ENCODE data around the gene MRPS14.
"Not testable (repeated sequence)": the region's sequence is repeated elsewhere in the genome, so short reads cannot be mapped to it uniquely, and the experiment has no call there.

The MRPS14 gene

GRCh38 chr1:175023043-175023921 lies at the start of gene MRPS14:
Gene MRPS14, minus strand, starts transcription at chr1:175023425. Its CDS starts 17 bp downstream, at chr1:175023408.
- peak; percentile 99 for DNase-seq

GRCh38 chr1:175072099-175072951 lies 49.1 kb upstream of the MRPS14 start:
- DNase-seq, result no peak

GRCh38 chr1:175071276-175071943 lies 48.2 kb upstream of the MRPS14 start:
- DNase-seq, result no peak

- no peak for DNase-seq
Observed at GRCh38 chr1:175070818-175071217, 47.6 kb upstream of the MRPS14 start.

DNA sequence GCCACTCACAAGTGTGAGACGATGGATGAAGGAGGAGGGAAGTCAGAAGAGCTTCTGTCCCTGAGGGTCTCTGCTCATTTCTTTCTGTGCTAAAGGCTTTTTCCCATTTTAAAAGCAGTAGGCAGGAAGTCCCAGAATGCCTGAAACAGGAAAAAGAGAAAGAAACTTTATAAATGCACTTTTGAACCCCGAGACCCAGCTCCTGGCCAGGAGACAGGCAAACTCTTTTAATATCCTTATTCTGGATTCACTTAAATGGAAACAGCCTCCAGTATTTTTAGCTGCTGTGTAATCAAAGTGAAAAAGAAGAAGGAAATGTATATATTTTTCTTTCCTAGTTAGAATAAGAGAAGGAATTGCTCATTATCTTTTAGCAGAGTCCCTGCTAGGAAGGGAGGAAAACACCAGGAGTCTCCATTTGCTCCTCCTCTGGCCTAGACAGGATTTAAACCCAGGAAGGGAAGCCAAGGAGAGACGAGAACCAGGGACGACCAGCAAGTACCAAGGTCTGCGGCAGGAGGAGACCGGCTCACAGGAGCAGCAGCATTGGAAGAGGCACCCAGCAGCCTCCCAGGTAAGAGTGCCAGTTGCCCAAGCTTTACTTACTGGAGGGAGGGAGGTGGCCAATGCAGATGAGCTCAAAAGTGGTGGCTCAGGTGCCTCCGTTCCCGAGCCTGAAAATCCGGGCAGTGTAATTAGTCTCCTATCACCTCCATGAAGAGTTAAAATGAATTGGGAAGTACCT lies 44.3 kb upstream of the MRPS14 start, which contains the start of gene TNN:
TNN (plus strand) TSS at position 472 of the 745 bp plus-strand sequence. CDS start 9,586 bp downstream, outside the sequence.
- no peak for DNase-seq

GRCh38 chr1:175062858-175063257 lies 39.6 kb upstream of the MRPS14 start:
- no peak for DNase-seq

DNA sequence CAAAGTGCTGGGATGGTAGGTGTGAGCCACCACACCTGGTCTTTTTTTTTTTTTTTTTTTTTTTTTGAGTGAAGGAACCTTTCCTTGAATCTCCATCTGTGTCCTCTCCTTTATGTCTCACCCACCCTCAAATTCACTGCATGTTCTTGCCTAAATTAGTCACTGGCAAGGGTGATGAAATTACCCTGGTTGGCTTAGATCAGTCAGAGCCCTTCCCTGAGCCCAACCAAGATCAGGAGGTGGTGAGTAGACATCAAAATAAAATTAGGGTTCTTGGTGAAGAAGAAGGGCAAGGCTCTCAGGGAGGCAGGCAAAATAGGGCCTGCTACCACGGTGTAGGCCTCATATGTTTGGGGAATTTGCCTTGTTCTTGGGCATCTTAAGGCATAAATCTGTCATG lies 39.1 kb upstream of the MRPS14 start:
- no peak for DNase-seq

GRCh38 chr1:175054736-175055135 lies 31.5 kb upstream of the MRPS14 start:
- no peak for DNase-seq

DNA sequence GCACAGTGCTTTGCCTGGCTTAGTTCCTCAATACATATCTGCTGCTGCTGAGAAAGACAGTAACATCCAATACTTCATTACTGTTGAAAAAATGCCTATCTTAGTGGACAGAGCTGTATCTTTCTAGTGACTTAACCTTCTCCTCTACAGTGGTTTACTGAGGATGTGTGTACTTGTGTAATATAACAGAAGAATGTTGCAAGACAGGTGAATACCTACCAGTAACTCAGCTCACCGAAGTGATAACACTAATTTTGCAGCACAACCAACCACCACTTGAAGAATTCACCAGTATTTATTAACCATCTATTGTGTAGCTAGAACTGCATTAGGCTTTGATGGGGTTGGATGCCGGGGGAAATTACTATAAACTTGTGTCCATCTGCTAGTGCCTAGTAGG lies 27.8 kb upstream of the MRPS14 start:
- no peak for DNase-seq

DNA sequence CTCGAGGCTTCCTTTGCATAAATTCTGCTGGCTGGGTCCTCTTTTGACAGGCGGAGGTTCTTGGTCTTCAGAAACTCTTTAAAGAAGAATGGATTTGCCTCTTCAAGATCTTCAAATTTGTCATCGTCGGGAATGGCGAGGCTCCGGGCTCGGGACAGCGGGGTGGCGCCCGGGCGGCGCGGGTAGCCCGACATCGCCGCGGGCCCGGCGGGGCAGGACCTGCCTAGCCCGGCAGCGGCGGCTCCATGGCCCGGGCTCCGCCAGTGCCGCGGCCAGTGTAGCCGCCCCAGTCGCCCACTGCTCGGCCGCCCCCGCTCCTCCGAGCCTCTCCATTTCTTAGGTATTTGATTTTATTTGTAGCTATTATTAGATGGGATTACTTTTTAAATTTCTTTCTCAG lies 22.3 kb upstream of the MRPS14 start:
- no peak for DNase-seq

GRCh38 chr1:175045097-175045496 lies 21.9 kb upstream of the MRPS14 start:
- no peak for DNase-seq

DNA sequence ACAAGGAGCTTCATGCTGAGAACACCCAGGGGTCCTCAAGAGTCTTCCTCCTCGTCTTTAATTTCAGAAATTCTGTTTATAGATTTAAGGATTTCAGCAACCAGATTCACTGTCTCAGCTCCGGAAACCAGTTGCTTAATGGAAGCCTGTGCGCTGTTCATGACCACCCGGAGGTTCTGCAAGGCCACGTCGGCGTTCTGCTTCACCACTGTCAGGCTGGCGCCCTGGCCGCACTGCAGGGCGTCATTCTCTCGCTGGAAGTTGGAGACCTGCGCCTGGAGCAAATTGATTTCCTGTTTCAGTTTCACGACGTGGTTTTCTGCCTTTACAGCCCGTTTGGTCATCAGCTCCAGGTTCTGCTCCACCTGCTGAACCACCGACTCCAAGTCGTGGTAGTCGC lies 21.4 kb upstream of the MRPS14 start:
- DNase-seq, result not testable (repeated sequence)

DNA sequence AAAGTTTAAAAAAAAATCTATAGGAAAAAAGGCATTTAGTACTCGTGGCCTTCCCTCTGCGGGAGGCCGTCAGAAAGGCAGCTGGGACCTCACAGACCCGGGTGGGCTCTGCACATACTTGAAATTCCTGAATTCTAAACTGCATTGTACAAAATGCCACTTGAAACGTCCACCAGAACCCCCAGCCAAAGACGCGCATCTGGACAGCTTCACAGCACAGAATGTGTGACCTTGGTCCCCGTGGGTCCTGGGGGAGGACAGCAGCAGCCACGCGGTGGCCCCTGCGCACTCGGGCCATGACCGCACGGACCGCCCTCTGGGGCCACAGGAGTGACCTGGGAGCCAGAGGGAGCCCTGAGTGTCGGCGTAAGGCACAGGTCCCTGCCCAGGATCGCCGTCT lies 20.6 kb upstream of the MRPS14 start:
- no peak for DNase-seq

DNA sequence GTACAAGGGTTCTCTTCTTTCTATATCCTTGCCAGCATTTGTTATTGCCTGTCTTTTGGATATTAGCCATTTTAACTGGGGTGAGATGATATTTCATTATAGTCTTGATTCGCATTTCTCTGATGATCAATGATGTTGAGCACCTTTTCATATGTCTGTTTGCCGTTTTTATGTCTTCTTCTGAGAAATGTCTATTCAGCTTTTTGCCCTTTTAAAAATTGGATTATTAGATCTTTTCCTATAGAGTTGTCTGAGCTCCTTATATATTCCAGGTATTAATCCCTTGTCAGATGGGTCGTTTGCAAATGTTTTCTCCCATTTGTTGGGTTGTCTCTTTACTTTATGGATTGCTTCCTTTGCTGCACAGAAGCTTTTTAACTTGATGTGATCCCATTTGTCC lies 19.4 kb upstream of the MRPS14 start:
- DNase-seq, result no peak

DNA sequence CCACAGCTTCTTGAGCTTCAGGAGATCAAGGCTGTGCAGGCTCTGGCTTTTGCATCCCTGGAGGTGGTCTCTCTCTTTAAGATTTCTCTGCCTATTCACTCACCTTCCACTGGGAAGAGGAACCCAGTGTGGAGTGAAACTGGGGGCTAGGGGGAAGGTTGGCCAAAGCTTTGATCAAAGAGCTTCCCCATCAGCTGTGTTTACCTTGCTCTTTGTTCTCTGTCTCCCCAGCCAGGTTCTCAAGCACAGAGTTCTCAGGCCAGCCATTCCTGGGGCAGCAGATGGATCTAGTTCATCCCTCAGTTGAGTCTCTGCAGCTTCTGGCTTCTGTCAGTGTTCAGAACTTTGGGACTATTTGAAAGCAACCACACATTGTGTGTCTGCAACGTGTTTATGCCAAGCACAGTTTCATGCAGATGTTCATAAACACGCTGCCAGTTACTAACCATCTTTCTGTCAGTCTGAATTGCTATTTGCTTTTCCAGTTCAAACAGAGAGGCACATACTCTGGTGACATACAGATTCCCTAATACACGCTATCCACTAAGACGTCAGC lies 17.2 kb upstream of the MRPS14 start:
- DNase-seq, result no peak

GRCh38 chr1:175037416-175037815 lies 14.2 kb upstream of the MRPS14 start:
- no peak for DNase-seq

DNA sequence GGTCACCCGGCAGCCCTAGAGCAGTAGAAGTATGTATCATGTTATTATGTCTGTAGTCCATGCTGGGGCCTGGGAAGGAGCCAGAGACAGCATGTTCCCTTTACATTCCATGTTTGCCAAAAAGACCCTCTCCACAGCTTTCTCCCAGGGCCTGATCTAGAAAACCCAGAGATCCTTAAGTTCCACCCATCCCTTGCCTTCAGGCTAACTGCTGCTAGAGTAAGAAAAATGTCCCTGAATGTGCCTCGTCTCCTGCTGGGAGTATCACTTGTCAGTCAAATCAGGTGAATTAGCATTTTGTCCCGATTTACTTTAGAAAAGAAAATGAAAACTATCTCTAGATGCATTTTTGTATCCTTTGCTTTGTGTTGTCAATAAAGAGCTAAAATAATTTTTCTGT lies 13.3 kb upstream of the MRPS14 start:
- DNase-seq, result no peak

DNA sequence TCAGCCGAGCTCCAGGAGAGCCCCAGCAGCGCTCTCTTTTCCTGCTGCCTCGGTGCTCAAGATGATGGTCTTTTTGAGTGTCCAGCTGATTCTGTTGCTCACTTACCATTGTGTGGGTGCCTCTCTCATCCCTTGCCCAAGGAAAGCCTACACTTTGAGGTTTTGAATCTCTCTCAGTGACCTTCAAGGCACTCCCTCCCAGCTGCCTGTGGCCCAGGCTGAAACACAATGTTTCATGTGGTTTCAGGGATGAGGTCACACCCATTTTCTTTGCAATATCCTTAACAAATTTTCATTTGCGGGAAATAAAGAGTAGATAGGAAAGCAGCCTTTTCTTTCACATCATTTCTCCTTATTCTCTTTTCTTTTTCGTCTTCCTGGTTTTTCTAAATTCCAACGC lies 12.6 kb upstream of the MRPS14 start:
- DNase-seq, result no peak

DNA sequence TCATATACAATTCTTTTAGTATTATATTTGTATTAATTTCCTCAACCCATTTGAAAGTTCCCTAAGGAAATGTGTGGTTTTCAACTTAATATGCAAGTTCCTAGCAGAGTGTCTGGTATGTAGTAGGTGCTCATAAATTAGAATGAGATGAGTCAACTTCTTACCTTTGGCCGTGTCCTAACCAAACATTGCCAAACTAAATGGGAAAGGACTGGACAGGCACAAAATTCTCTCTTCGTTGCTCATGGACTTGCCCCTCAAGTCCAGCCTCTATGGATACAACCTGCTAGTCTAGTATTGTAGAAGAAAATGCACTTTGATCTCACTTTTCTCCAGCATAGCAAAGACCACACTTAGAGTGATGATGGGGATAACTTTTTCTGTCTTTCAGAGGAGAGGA lies 11.6 kb upstream of the MRPS14 start:
- DNase-seq, result no peak

- no peak for DNase-seq
Observed at GRCh38 chr1:175033953-175034352, 10.7 kb upstream of the MRPS14 start.

DNA sequence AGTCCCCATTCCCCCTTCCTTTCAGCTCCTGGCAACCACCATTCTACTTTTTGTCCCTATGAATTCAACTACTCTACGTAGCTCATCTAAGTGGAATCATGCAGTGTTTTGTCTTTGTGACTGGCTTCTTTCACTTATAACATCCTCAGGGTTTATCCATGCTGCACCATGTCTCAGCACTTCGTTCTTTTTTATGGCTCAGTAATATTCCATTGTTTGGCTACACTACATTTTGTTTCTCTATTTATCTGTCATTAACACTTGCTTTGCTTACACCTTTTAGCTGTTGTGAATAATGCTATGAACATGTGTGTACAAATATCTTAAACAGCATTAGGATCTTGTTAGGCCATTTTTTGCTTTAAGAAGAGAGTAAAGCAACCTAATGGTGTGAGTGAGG lies 1.5 kb upstream of the MRPS14 start:
- no peak for DNase-seq

- not testable (repeated sequence) for DNase-seq
Observed at GRCh38 chr1:175023922-175024242, 657 bp upstream of the MRPS14 start.
